Measurements from ENCODE around the gene AOPEP. TPM values are rescaled to one million over a fixed set of nuclear protein-coding genes. Genes with fewer than 3 reads are reported as not detected.
A peak's percentile ranks its signal among the peaks of the same experiment; 100 is the strongest.

Gene AOPEP
- total RNA-seq, 4 donors from 2014 or later, result 305 to 458 (median 419) TPM

DNA sequence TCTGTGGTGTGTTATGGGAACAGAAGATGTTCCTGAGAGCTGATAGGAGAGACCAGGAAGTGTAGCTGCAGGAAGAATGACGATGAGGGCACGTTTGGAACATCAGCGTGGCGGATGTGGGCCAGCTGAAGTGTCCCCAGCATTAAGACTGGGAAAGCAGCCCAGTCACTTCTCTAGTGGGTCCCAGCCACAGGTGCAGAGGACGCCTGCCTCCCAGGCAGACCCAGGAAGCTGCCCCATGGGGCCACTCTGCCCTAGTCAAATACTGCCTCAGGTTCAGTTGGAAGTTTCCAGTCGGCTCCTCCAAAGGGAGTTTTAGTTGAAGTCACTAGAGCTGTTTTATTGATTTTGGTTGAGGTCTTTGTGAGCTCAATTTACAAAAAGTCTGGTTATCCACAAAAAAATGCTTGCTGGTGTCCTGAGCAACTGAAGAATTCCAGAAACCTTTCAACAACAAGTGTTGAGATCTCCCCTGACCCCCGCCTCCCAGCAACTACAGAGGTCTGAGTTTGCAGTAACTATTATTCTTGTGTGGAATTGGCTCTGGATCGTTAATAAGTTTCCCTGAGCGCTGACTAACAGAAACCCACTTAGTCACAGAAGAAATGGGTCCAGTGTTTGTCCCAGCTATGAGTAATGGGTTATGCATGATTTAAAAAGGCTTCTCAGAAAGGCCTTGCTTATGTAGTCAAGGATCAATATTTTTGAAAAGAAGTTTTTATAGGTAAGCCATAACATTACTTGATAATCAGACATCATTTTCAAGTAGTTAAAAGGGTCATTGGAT is 296.9 kb downstream of the AOPEP start:
- intact Hi-C loops (cut with DNase I), result no loop called here

DNA sequence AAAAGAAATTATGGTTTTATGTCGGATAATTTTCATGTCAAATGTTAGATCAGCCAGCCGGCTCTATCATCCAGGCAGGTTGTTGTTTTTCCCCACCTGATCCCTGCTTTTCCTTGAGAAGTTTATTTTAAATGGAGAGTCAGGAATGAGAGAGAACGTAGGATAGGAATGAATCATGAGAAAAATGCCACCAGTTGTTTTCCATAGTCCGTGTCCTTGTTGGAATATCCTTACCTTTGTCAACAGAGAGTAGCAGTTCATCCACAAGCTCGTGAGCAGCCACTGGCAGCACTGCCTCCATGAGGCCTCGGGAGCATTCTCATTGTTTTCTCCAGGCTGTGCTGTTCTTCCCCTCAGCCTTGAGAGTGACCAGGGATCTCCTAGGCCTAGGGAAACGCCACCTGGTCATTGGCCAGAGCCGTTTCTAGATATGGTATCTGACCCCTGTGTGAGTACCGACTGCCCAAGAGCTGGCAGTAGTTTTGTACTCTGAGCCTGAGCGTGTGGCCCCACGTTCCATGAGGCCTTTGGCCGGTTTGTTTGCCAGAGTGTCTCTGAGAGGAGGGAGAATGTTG is 297.7 kb downstream of the AOPEP start:
- H3K9me3 ChIP-seq, result no peaks in the 10 kb centered on the region
- peak overlapping the region; percentile 78 to 99 (median 88) for H3K27ac ChIP-seq (replicated peaks in 1 of 4)
- WGBS, result 48% methylated on average over 10 of the region's 12 CpGs
- intact Hi-C loops (cut with DNase I), result no loop called here
- TF ChIP-seq POLR2AphosphoS5 (IDR thresholded peaks at IDR 0.05), result peak; percentile 24 to 71
- TF ChIP-seq POLR2A (IDR thresholded peaks at IDR 0.05; ENCODE audit: low read depth), result no peak
- TF ChIP-seq EP300 (IDR thresholded peaks at IDR 0.05), result no peak
- no peak for TF ChIP-seq CTCF (IDR thresholded peaks at IDR 0.05)
- H3K4me3 ChIP-seq, result peak overlapping the region; percentile 10 to 22 (median 18)
- peaks cover 90 to 100% (median 100%) of the 10 kb centered on the region in 4 donors for H3K4me1 ChIP-seq
- no peaks in the 10 kb centered on the region for H3K27me3 ChIP-seq
- no peak for DNase-seq (ENCODE audit: extremely low spot score)
- peaks cover 9 to 38% (median 29%) of the 10 kb centered on the region in 4 donors for H3K36me3 ChIP-seq

More for the DNA sequence above, 296.9 kb downstream of the AOPEP start:
- Histone ChIP-seq H3K4me3 (peak overlapping the region in 3 of 4 donors; percentile 16 to 22 (median 19)), H3K36me3 (peaks cover 9 to 40% (median 25%) of the 10 kb centered on the region in 4 donors), H3K4me1 (peaks cover 89 to 100% (median 100%) of the 10 kb centered on the region in 4 donors), H3K9me3 (no peaks in the 10 kb centered on the region), H3K27ac (replicated peaks in 1 of 4) (peak overlapping the region; percentile 78 to 99 (median 88)), H3K27me3 (no peaks in the 10 kb centered on the region)
- no peak for TF ChIP-seq POLR2A (IDR thresholded peaks at IDR 0.05; ENCODE audit: low read depth)
- no peak for TF ChIP-seq EP300 (IDR thresholded peaks at IDR 0.05)
- peak in 1 of 2 donors; percentile 9 for TF ChIP-seq POLR2AphosphoS5 (IDR thresholded peaks at IDR 0.05)
- TF ChIP-seq CTCF (IDR thresholded peaks at IDR 0.05), result no peak
- 47% methylated on average over 8 of the region's 9 CpGs for WGBS
- no peak for DNase-seq (ENCODE audit: extremely low spot score)

- Histone ChIP-seq H3K4me3 (peak overlapping the region in 3 of 4 donors; percentile 15), H3K36me3 (peaks cover 2 to 30% (median 17%) of the 10 kb centered on the region in 4 donors), H3K27me3 (no peaks in the 10 kb centered on the region), H3K9me3 (no peaks in the 10 kb centered on the region), H3K27ac (replicated peaks in 1 of 4) (peak overlapping the region; percentile 78 to 99 (median 88)), H3K4me1 (peaks cover 90 to 100% (median 100%) of the 10 kb centered on the region in 4 donors)
- TF ChIP-seq POLR2AphosphoS5 (IDR thresholded peaks at IDR 0.05) (peak; percentile 71 to 79), CTCF (IDR thresholded peaks at IDR 0.05) (peak in 2 of 3 experiments; percentile 31 to 57), POLR2A (IDR thresholded peaks at IDR 0.05; ENCODE audit: low read depth) (no peak)
- intact Hi-C loops (cut with DNase I), result loop anchor here (5.0 kb wide), 1 partner anchor 42 kb away; no protein-coding TSS in a partner anchor
- WGBS, result 35% methylated on average over 13 of the region's 13 CpGs
- DNase-seq (ENCODE audit: extremely low spot score), result no peak
These were observed 299.0 kb downstream of the AOPEP start for GRCh38 chr9:95025213-95026147.

GRCh38 chr9:95026148-95026524 is 299.6 kb downstream of the AOPEP start:
- Histone ChIP-seq H3K4me3 (no peak overlapping the region), H3K27ac (replicated peaks in 1 of 4) (peak overlapping the region; percentile 78 to 99 (median 88)), H3K4me1 (peaks cover 92 to 100% (median 100%) of the 10 kb centered on the region in 4 donors), H3K9me3 (no peaks in the 10 kb centered on the region), H3K36me3 (peaks cover 0 to 26% (median 12%) of the 10 kb centered on the region in 4 donors), H3K27me3 (no peaks in the 10 kb centered on the region)
- no peak for DNase-seq (ENCODE audit: extremely low spot score)
- TF ChIP-seq CTCF (IDR thresholded peaks at IDR 0.05) (no peak), EP300 (IDR thresholded peaks at IDR 0.05) (no peak), POLR2AphosphoS5 (IDR thresholded peaks at IDR 0.05) (no peak), POLR2A (IDR thresholded peaks at IDR 0.05; ENCODE audit: low read depth) (no peak)
- intact Hi-C loops (cut with DNase I), result loop anchor here (5.0 kb wide), 1 partner anchor 41 kb away; no protein-coding TSS in a partner anchor
- WGBS, result 65% methylated on average over 6 of the region's 6 CpGs

Measured in esophagus muscularis mucosa (tissue), 4 donors.